ENCODE results near the gene REG4. TPM values are rescaled to one million over a fixed set of nuclear protein-coding genes. Genes with fewer than 3 reads are reported as not detected.
"Not testable (repeated sequence)": the region's sequence is repeated elsewhere in the genome, so short reads cannot be mapped to it uniquely, and the experiment has no call there.

REG4 gene
- not detected for total RNA-seq
- long read RNA-seq, donor 1, result 0 reads
- long read RNA-seq, donor 2, result 0 reads

DNA sequence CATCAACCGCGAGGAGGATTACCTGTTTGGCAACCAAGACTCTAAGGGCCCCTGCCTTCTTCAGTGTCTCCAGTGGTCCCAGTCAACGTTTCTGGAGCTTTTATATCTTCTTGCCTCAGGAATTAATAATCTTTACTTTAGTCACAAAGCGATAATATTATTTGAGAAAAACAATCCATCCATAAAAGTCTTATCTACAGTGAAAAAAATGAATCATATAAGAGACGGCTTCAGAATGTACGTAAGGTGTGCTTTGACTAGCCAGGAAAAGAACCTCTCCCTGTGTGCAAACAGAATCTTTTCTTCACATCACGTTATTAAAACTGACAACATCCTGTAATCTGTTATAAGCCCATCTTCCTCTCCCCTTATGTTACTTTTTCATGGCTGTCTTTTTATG lies at the start of gene REG4:
REG4 (minus strand) TSS at position 74 of the 400 bp plus-strand sequence. CDS start 2,691 bp downstream, outside the sequence.
- no peak for DNase-seq (ENCODE audit: low spot score)
- intact Hi-C loops (cut with DNase I), result no loop called here

GRCh38 chr1:119859647-119860046 lies 48.4 kb upstream of the REG4 start:
- intact Hi-C loops (cut with DNase I), result no loop called here
- DNase-seq (ENCODE audit: low spot score), result no peak

GRCh38 chr1:119858556-119859214 lies 47.4 kb upstream of the REG4 start:
- DNase-seq (ENCODE audit: low spot score); intact Hi-C loops (cut with DNase I): not testable (repeated sequence)

GRCh38 chr1:119858126-119858525 lies 46.9 kb upstream of the REG4 start:
- intact Hi-C loops (cut with DNase I), result no loop called here
- no peak for DNase-seq (ENCODE audit: low spot score)

- no peak for DNase-seq (ENCODE audit: low spot score)
- intact Hi-C loops (cut with DNase I), result no loop called here
These were observed 41.9 kb upstream of the REG4 start for GRCh38 chr1:119853155-119853554.

DNA sequence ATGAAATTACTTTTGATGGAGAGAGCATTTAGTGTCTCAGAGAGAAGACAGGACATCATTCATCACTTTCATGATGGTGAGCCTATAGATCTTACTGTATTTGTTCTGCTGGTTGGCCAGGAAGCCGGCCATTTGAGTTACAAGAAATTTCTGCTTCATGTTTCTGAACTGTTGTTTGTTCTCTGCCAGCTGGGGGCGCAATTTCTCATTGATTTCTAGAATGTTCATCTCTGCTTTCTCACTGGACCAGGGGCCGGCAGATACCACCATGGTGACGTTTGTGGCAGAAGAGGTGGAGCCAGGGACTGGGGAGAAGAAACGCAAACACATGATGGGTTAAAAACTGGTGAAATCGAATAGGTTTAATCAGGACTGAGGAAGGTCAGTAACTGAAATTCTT lies 32.9 kb upstream of the REG4 start:
- intact Hi-C loops (cut with DNase I), result not testable (repeated sequence)

DNA sequence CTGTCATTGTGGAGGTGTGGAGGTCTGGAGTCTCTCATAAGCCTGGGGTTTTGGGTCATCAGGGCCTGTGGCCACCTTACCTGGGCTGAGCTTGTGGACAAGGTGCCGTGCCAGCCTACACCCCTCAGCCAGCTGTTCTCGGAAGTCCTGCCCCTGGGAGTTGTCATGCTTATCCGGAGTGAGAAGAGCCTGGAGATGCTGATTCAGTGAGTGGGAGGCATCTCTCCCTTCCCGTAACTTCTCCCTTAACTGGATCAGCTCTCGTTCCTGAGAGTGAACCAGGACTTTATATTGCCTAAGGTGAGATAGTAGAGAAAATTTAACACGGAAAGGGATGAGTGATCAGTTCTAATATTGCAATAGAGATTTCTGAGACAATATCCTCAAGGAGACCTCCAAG lies 30.0 kb upstream of the REG4 start:
- no peak for DNase-seq (ENCODE audit: low spot score)
- intact Hi-C loops (cut with DNase I), result no loop called here

More for the DNA sequence above, 32.9 kb upstream of the REG4 start:
- not testable (repeated sequence) for DNase-seq (ENCODE audit: low spot score)

GRCh38 chr1:119840745-119841144 lies 29.5 kb upstream of the REG4 start:
- intact Hi-C loops (cut with DNase I), result no loop called here
- no peak for DNase-seq (ENCODE audit: low spot score)

DNA sequence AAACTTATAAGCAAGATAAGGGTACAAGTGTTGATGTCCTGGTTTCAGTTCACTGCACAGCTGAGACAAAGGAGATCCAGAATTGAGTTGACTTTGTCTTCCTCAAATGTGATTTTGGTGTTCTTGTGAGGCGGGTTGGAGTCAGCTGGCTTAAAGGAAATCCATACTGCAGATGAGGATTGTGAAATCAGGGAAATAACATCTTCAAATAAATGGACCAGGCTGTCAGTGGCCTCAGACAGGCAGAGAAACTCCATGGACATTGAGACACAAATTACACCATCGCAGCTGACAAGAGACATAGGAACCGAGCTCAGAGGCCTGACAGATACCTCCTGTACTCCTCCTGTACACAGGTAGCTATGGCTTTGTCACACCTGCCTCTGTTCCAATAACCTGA lies 27.0 kb upstream of the REG4 start:
- no peak for DNase-seq (ENCODE audit: low spot score)
- intact Hi-C loops (cut with DNase I), result no loop called here

GRCh38 chr1:119834990-119835389 lies 23.7 kb upstream of the REG4 start:
- DNase-seq (ENCODE audit: low spot score), result no peak
- intact Hi-C loops (cut with DNase I), result no loop called here

DNA sequence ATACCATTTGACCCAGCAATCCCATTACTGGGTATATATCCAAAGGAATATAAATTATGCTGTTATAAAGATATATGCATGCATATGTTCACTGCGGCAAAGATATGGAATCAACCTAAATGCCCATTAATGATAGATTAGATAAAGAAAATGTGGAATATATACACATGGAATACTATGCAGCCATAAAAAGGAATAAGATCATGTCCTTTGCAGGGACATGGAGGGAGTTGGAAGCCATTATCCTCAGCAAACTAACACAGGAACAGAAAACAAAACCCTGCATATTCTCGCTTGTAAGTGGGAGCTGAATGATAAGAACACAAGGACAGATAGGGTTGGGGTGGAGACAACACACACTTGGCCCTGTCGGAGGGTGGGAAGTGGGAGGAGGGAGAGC lies 19.8 kb upstream of the REG4 start:
- intact Hi-C loops (cut with DNase I), result no loop called here
- DNase-seq (ENCODE audit: low spot score), result no peak

DNA sequence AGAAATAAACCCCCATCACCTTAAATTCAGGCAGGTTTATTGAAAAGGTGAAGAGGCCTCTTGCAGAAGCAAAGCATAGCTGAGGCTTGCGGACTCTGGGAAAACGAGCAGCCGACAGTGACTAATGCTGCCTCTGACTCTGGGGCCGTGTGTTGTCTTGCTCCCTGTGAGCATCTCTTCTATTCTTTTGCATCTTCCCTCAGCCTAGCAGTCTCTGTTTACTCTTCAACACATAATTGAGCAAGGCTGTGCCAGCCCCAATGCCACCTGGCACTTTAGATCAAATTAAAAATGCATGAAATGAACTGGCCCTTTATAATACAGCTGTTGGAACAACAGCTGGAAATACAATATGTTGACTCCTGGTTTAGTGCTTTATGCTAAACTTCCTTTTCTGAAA lies 18.4 kb upstream of the REG4 start:
- DNase-seq (ENCODE audit: low spot score), result no peak
- intact Hi-C loops (cut with DNase I), result no loop called here

GRCh38 chr1:119829006-119829405 lies 17.7 kb upstream of the REG4 start:
- DNase-seq (ENCODE audit: low spot score); intact Hi-C loops (cut with DNase I): not testable (repeated sequence)

- intact Hi-C loops (cut with DNase I), result no loop called here
These were observed 17.0 kb upstream of the REG4 start for GRCh38 chr1:119828266-119828665.

GRCh38 chr1:119827010-119827409 lies 15.8 kb upstream of the REG4 start:
- intact Hi-C loops (cut with DNase I), result no loop called here
- DNase-seq (ENCODE audit: low spot score), result no peak

More at GRCh38 chr1:119828266-119828665, 17.0 kb upstream of the REG4 start:
- DNase-seq (ENCODE audit: low spot score), result no peak

DNA sequence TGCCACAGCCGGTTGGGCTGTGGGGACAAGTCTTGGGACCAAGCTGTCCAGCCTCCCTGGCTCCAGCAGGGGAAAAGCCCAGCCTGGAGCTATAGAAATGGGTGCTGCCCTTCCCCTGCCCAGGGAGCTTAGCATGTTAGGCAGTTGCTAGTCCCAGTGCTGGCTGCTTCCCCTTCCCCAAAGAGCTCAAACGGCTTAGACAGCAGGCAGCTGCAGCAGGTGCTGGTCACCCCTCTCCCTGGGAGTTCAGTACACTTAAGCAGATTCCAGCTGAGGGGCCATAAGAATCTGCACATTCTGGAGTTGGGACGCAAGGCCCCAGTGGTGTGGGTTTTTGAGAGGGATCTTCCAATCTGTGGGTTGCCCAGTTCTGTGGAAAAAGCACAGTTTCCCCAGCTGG lies 11.1 kb upstream of the REG4 start:
- no peak for DNase-seq (ENCODE audit: low spot score)
- intact Hi-C loops (cut with DNase I), result no loop called here

- intact Hi-C loops (cut with DNase I), result no loop called here
- DNase-seq (ENCODE audit: low spot score), result no peak
These were observed 6.9 kb upstream of the REG4 start for GRCh38 chr1:119818181-119818580.

- DNase-seq (ENCODE audit: low spot score), result no peak
- intact Hi-C loops (cut with DNase I), result no loop called here
These were observed 5.1 kb upstream of the REG4 start for GRCh38 chr1:119816407-119816806.

GRCh38 chr1:119815928-119816327 lies 4.7 kb upstream of the REG4 start:
- intact Hi-C loops (cut with DNase I), result no loop called here
- DNase-seq (ENCODE audit: low spot score), result no peak

- intact Hi-C loops (cut with DNase I), result no loop called here
These were observed 4.1 kb upstream of the REG4 start for GRCh38 chr1:119815361-119815760.

DNA sequence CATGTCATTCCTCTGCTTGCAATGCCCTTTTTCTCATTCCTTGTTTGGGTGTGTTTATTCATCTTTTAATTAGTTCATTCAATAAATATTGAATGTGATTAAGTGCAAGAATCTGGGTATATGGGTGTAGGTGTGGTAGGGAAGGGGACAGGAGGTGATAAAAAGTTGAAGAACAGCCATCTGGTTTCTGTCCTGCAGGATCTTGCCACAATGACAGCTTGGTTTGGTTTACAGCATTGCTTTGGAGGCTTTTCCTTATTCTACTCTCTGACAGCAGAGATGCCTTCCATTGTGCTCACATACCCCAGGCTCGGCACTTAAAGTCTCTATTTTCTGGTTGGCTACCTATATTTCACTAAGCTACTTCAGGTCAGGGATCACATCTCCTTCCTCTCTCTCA lies 3.0 kb upstream of the REG4 start:
- intact Hi-C loops (cut with DNase I), result no loop called here

More at GRCh38 chr1:119815361-119815760, 4.1 kb upstream of the REG4 start:
- DNase-seq (ENCODE audit: low spot score), result no peak

More for the DNA sequence above, 3.0 kb upstream of the REG4 start:
- DNase-seq (ENCODE audit: low spot score), result no peak
